GM18870 (cell line): ENCODE data around the gene ATP2A3.

Experiments
- ATAC-seq: cut with Tn5 transposase; IDR thresholded peaks from one replicate; pipeline ENCODE4 v1.9.1; 2021; ENCODE audit warnings: moderate library complexity; ENCODE audit not compliant: unreplicated experiment

Gene ATP2A3

DNA sequence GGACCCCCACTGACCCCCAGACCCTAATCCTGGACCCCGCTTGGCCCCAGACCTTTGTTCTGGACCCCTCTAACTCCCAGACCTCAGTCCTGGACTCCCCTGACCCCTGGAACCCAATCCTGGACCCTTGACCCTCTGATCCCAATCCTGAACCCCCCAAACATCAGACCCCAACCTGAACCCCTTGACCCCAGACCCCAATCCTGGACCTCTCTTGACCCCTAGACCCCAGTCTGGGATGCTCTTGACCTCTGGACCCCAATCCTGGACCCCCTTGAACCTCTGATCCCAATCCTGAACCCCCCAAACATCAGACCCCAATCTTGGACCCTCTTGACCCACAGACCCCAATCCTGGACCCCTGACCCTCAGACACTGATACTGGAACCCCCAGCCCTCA lies 34.5 kb downstream of the ATP2A3 start:
- ATAC-seq, result no peak

DNA sequence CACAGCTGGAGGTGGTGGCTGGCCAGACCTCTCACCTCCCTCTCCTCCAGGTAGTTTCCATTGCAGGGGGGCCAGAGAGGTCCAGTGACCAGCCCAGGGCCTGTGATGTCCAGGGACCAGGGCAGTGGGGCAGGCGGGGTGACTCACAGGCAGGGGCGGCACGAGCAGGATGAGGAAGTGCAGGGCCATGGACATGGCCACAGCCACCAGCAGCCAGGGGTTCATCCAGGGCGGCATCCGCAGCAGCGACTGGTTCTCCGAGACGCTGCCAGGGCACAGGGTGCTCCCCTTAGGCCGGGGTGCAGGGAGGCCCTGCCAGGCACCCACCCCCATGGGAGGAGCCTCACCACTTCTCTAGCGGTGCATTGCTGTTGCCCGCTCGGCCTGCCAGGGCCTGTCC lies 35.1 kb downstream of the ATP2A3 start:
- no peak for ATAC-seq

DNA sequence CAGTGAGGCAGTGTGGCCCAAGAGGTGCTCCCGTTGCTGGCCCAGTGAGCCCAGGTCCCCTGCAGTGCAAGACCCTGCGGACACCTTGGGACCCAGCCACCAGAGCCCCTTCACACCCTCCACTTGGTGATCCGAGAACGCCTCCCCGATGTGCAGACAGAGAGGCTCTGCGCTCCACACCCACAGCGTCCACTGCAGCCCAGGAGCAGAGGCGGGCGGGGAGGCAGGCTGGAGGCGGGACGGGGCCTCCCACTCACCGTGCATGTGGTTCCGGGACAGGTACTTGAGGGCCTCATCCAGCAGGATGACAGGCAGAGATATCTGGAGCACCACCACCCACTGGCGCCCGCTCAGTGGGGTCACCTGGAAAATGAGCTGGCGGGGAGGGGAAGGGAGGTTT lies 35.8 kb downstream of the ATP2A3 start:
- no peak for ATAC-seq

DNA sequence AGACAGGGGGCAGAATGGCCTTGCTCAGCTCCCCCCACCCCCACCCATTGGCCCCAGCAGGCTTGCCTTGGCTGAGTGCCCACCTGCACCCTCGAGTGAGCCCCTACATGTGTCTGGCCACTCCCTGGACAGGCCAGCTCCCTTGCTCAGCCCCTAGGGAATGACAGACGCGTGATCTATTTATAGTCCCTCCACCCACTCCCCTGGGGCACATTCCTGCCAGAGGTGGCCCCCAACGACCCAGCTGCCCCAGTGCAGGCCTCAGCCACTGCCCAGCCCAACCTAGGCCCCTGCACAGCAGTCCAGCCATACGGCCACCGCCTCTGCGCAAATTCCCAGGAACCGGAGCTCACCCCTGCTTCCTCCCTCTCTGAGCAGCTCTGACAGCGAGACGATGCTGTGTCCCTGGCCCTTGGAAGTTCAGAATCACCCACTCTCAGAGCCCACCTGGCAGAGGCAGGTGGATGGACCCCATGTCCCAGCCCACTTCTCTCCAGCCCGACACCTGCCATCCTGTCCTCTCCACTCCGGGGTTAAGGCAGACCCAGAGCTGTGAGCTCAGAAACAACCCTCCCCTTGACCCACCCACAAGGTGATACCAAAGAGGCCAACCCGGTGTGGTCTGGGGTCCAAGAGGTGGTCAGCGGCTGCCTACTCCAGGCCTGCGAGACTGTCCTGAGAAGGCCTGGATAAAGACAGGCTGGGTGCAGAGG lies 36.5 kb downstream of the ATP2A3 start:
- no peak for ATAC-seq

DNA sequence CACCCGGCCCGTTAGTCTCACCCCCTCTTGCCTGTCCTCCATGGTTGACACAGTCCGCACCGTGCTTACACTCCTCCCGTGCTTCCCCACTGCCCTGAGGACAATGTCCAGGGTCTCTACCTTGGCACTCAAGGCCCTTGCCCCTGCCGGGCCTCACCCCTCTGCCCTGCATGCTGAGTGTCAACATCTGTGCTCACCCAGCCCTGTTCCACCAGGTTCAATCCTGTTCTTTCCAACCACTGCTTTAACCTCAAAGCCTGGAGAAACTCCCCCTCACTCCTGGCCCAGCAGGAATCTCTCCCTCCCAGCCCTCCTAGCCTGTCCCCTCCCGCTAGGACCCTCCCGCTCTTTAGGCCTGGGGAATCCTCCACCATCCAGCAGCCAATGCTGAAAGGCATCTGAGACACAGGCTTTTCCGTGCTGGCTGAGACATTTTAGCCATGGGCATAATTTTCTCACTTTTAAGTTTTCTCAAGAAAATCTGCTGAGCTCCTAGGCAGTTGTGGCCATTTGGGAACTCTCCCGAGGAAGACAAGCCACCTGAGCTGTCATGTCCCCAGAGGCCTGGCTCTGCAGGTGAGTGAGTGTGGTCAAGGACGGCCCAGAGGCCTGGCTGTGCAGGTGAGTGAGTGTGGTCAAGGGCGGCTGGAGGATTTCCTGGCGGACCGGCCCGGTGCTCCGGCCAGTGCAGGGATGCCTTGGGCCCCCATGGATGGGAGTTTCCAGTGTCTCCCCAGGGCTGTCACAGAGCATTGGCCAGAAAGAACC lies 37.2 kb downstream of the ATP2A3 start:
- no peak for ATAC-seq

DNA sequence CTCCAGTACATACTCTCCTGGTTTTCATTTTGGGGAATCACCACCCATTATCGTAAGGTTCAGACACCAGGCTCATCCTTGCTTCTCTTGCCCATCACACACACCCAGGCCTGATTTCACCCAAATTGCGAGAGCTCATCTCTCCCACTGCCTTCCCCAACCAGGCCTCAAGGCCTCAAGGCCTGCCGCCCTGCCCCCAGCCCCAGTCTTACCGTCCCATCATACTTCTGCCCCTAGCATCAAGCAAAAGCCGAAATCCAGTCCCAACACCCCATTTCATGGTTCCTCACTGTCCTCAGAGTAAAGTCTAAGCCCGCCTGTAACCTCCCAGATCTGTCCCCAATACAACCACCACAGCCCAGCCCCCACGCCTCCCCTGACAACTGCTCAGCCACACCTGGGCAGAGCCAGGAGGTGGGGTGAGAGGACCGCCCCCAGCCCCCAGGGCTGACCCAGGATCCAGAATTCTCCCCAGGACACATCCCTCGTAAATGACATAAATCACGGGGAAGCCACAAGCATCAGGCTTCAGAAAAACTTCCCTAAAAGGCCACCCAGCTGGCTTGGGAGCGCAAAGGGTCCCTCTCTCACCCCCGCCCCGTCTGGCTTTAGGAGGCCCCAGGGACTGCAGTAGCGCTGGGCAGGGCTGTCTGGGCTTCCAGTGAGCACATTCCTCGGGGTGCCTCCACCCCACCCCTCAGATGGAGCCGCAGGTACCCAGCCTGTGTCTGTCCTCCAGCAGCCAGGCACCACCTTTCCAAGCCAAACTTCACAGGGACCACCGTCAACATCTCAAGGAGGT lies 38.4 kb downstream of the ATP2A3 start:
- ATAC-seq, result no peak

DNA sequence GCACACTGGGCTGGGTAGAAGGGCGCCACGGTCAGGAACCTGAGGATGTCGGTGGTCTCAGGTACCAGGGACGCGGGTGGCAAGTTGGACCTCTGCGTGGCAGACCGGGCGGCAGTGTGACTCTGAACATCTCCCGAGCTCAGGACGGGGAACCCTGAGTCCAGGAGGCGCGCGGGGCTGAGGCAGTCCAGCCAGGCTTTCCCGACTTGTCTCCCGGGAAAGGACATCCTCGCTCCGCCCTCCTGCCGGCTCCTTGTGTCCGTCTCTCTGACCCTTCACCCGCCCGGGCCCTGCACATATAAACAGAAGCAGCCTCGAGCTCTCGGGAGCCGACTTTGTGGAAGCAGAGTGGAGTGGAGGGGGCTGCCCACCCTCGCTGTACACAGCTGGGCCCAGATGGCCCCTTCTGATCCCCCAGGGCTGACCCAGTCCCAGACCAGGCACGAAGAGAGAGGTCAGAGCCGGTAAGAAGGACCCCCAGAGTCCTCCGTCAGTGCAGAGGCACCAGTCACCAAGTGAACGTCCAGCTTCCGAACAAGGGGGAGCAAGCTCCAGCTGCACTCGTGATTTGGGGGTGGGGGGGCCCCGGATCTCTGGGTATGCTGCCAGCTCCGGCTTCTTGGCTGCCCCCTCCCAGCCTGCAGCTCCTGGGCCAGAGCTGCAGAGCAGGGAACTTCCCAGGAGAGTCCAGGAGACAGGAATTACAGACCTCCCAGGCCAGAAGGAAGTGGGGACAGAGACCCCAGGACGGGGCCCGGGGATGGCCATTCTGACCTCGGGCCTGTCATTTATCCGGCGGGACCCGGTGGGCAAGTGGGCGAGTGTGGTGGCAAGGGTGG lies 39.5 kb downstream of the ATP2A3 start:
- no peak for ATAC-seq

DNA sequence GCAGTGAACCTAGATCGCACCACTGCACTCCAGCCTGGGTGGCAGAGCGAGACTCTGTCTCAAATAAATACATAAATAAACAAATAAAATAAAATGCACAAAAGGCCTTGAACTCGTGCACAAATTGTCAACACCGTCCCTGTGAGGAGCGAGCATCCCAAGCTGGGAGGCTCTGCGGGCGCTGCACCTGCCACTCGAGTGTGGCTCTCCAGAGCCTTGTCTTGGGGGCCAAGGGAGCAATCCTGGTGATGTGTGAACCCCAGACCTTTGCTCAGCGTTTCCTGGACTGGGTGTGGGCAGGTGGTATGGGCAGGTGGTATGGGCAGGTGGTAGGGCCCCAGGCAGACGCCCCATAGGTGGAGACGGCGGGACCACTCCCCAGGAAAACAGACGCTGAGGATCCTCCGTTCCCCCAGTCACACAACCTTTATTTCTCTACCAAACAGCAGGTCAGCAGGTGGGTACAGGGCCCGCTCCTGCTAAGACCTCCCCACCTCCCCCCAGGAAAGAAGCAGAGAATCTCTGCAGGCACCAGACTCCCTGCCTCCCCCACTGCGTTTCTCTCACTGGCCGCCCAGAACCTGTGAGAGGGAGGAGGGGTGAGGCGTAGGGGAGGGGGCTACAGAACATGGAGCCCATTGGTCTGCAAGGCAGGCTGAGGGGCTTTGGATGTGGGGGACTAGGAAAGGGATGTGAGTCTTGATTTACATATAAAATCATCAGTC lies 40.6 kb downstream of the ATP2A3 start:
- ATAC-seq, result no peak

DNA sequence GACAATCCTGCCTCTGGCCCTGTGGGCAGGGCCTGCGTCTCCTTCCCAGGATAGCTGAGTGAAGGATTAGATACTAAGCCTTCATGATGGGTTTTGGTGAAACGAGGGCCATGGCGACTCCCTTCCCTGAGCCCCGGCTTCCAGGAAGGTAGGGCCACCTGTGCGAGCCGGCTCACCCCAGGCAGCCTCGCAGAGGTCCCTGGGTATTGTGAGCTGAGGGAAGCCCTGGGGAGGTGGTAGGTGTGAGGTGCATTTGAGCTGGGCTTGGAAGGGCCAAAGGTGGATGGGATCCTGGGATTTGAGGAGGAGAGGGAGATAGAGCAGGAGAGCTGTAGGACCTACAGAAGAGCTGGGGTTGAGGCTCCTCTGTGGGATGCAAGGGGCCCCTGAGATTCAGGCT lies 41.5 kb downstream of the ATP2A3 start:
- ATAC-seq, result no peak

DNA sequence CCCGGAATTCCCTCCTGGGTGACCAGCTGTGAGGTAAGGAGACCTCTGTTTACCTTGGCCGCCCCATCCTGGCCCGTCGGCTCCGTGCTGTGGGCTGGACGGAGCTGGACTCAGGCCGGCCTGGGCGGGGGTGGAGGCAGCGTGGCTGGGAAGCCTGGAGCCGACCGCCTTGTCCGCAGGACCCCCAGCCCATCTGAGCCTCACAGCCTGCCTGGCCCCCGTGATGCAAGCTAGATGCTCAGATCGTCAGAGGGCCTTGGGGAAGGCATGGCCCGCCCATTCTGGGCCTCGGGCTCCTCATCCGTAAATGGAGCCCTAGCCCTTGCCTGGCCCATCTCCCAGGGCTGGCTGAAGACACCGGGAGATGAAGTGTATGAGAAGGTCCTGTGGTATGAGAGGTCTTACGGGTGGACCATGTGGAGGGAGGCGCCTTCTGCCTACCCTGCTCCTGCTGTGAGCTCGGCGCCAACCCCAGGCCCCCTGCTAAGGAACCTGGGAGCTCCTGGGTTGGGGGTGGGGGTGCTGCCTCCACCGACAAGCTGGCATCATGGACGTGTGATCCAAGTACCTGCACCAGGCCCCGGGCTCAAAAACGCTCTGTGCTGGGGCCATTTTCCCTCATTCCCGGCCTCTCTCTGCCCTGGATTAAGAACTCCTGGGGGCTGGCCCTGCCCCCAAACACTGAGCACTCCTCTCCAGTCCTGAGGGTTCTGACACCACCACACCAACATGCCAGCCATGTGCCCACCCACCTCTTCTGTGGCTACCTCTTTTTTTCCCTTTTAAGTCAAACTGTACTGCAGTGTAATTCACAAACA lies 42.5 kb downstream of the ATP2A3 start:
- no peak for ATAC-seq

DNA sequence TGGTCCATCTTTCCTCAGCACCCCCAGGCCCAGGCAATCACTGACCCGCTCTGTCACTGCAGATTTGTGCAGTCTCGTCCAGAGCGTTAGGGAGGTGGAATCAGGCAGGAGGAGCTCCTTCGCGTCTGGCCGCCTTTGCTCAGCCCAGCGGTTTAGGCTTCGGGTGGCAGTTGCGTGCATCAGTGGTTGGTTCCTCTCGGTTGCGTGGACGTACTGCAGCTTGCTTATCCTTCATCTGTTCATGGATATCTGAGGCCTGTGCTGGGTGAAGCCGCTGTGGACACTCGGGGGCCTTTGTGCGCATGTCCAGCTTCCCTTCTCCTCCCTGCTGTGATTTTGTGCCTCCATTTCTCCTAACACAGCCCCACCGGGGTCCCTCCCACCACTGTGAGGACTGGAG lies 43.2 kb downstream of the ATP2A3 start:
- no peak for ATAC-seq

DNA sequence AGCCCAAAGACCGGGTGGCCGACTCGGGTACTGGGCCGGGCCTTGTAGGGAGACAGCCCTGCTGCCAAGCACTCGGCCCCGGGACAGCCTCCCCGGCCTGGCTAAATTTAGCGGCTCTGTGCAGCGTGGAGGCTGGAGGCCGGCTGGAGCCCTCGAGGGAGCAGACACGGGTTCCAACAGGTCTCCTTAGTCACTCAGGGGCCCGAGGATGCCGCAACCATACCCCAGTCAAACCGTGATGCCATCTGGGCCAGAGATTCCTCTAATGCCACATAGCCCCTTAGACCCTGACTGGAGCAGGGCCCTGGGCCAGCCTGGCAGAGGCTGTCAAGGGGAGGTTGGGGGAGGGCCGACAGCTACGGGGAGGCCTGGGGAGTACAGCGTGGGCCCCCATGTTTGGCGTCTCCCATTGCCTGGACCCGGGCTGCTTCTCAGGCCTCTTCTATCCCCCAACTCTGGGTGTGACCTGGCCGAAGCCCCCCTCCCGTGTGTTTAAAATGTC lies 45.1 kb downstream of the ATP2A3 start:
- no peak for ATAC-seq

DNA sequence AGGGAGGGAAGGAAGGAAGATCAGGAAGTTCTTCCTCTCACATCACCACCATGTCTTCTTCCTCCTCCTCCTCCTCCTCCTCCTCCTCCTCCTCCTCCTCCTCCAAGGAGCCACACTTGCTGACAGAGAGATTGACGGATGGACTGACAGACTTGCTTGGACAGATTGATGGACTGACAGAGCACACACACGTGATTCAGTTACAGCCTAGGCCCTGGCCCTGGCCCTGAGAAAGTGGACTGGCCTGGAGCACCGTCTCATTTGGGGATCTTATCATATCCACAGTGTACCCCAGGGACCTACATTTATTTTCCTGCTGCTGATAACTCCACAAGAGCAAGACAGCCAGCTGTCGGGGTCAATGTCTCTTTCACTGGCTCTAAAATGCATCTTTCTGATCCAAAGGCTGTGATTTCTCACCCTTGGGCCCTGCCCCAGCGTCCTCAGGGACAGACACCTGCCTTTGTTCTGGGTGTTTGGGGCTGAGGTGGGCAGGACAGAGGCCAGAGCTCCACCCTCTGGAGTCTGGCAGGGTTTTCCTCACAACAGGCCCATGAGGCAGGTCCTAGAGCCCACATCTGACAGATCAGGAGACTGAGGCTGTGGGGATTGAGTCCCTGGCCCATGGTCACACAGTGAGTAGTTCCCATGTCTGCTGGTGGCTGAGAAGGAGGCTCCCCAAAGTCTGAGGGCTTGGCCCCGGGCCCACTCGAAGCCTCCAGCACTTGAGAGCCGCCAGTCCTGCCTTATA lies 45.7 kb downstream of the ATP2A3 start:
- ATAC-seq, result no peak

DNA sequence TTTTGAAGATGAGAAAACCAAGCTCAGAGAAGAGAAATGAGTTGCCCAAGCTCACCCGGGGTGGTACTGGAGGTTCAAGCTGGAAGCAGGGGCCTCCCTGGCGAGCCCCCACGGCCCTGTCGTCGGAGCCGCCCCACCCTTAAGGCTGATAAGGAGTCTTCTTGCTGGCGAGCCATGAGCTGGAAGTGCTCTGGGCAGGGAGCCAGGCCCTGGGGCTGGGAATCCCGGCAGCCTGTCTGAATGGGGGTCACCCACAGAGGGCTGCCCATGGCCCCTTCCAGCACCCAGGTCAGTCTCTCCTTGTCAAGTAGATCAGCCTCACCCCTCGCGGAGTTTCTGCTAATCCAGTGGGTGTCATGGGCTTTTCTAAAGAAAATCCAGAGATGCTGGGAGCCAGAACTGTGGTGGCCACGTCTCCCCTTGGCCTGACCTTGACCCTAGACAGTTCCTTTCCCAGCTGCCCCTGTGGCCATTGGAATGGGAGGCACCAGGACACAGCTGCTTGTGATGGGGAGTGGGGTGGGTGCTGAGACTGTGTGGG lies 46.8 kb downstream of the ATP2A3 start:
- no peak for ATAC-seq

DNA sequence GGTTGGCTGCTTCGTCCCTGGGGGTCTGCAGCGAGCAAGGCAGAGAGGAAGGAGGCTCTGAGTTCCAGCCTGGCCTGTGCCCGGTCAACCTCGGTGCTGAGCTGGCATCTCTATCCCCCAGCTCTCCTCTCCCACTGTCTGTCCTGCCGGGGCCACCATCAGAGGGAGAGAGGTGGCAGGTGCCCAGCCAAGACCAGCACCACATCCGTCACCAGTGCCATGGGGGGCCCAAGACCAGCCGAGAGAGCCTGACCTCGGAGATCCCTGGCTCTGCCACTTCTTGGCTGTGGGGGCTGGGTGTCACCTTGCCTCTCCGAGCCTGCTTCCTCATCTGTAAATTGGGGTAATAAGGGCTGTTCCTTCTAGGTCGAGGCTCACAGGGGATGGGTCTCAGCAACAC lies 47.4 kb downstream of the ATP2A3 start:
- ATAC-seq, result no peak

DNA sequence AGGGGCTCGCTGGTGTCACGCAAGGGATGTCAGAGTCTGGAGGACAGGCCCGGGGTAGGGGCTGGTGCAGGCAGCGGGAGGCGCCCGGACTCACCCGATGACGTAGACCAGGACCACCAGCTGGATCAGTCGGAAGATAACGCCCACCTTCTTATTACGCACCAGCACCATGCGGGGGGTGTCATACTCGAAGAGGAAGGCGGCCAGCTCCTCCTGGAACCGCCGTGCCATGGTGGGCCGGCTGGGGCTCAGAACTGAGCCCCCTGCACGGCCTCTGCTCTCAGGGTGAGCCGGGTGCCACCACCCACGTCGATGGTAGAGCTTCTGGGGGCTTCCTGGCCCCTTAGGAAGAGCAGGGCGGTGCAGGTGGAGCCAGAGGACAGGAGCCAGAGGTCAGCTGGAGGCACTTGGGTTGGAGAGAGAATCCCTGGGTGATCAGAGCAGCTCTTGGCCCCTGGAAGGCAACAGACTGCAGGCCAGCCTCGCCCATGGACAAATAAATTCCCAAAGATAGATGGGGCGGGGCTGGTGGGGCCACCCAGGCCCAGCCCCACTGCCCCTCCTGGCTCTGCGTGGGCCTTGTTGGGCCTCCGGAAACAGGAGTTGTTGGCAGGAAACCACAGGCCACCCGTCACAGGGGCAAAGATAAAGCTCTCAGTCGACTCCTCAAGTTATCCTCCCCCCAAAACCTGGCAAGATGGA lies 48.1 kb downstream of the ATP2A3 start, which contains the start of gene P2RX1:
P2RX1 (minus strand) TSS at position 471 of the 702 bp plus-strand sequence; CDS start at position 231, 240 bp downstream.
- ATAC-seq, result no peak

DNA sequence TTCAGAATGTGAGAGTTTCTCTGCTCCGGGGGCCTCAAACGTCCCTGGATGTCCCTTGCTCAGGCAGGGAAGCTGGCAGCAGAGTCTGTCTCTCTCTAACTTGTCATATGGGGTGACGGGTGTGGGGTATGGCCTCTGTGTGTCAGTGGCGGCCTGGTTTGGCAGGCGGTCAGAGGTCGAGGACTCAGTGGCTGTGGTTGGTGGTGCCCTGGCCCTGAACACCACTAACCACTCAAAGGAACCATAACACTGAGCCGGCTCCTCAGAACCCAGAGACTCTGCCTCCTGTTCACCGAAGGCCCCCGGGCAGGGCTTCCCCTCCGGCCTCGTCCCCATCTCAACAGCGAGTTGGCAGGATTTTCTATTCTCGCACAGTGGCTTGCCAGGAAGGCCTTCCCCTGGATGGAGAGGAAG lies 48.6 kb downstream of the ATP2A3 start:
- no peak for ATAC-seq

DNA sequence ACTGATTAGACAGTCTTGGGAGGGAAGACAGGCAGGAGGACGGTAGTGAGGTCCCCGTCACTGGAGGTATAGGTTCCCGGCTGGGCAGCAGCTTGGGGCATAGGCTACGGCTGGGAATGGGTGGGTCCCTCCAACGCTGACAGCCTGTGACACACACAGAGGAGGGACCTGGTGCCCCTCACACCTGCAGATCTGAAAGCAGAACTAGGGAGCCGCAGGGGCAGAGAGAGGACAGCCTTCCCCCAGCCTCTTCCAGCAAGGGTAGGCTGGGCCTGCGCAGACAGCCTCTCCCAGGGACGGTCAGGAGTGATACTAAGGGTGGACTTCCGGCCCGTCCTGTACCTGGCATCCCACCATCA lies 49.9 kb downstream of the ATP2A3 start:
- ATAC-seq, result no peak
